ENCODE data around the gene PCDH15.

DNA sequence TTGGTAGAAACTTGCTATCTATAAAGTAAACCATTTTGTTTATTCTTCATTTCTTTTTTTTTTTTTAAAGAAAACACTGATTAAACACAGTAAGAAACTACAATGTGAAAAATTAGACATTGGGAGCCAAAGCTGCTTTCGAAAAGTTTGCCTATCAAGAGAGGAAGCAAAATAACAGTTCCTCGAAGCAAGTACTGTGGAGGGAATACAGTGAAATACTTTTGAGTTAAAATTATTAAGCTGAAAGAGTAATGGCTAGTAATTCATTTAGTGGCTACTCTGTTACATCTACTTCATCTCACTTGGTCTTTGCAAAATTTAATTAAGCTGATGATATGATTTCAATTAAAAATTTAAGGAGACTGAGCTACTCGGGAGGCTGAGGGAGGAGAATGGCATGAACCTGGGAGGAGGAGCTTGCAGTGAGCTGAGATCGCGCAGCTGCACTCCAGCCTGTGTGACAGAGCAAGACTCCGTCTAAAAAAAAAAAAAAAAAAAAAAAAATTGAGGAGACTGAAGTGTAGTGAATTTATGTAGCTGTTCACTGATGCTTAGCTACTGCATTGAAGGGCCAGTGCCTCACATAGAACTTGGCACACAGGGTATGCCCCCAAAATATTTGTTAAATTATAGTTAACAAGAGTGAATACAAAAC is 1046.3 kb downstream of the PCDH15 start:
- TF ChIP-seq CTCF (IDR thresholded peaks at IDR 0.05; ENCODE audit: low read length): no peak
- no peak for TF ChIP-seq EZH2 (optimal IDR thresholded peaks at IDR 0.05; ENCODE audit: low read depth, low read length)

Measured in MM.1S (cell line).